ENCODE measurements around the gene TRAPPC5. TPM values are rescaled to one million over a fixed set of nuclear protein-coding genes. Genes with fewer than 3 reads are reported as not detected.

The TRAPPC5 gene
- total RNA-seq, 1 experiment from 2014 or later, result 124 TPM

GRCh38 chr19:7737215-7737614, 56.6 kb downstream of the TRAPPC5 start (continued):
- TF ChIP-seq AR (CRISPR knock-in tag; IDR thresholded peaks at IDR 0.05) (no peak), FOXP4 (CRISPR knock-in tag; IDR thresholded peaks at IDR 0.05) (no peak), IRF2 (CRISPR knock-in tag; IDR thresholded peaks at IDR 0.05; ENCODE audit: borderline replicate concordance, low read depth) (no peak), SMAD4 (CRISPR knock-in tag; IDR thresholded peaks at IDR 0.05) (no peak)

Other genes with a start within 250 kb of the TRAPPC5 start
- 4.3 to 5.9 TPM (median 5.7 TPM) in 3 replicates for gene PEX11G, start 191.8 kb upstream of the TRAPPC5 start, total RNA-seq (2021)
- gene ZNF358, start 164.7 kb upstream of the TRAPPC5 start, total RNA-seq (2021), result 37.5 to 47.5 TPM (median 47.3 TPM) in 3 replicates
- 15.0 to 19.7 TPM (median 16.7 TPM) in 3 replicates for gene MCOLN1, start 158.2 kb upstream of the TRAPPC5 start, total RNA-seq (2021)
- gene PNPLA6, start 145.1 kb upstream of the TRAPPC5 start, total RNA-seq (2021), result 149 to 156 TPM (median 150 TPM) in 3 replicates
- 27.8 to 34.6 TPM (median 32.1 TPM) in 3 replicates for gene CAMSAP3, start 85.0 kb upstream of the TRAPPC5 start, total RNA-seq (2021)
- 65.7 to 71.9 TPM (median 67.4 TPM) in 3 replicates for gene XAB2, start 51.3 kb upstream of the TRAPPC5 start, total RNA-seq (2021)
- gene PET100, start 51.0 kb upstream of the TRAPPC5 start, total RNA-seq (2021), result 111 to 126 TPM (median 122 TPM) in 3 replicates
- 0.48 to 1.1 TPM (median 0.85 TPM) in 3 replicates for gene PCP2, start 47.1 kb upstream of the TRAPPC5 start, total RNA-seq (2021)
- 68.9 to 79.3 TPM (median 73.0 TPM) in 3 replicates for gene STXBP2, start 43.7 kb upstream of the TRAPPC5 start, total RNA-seq (2021)
- gene RETN, start 11.8 kb upstream of the TRAPPC5 start, total RNA-seq (2021), result not detected in 3 replicates
- gene MCEMP1, start 3.7 kb upstream of the TRAPPC5 start, total RNA-seq (2021), result not detected in 3 replicates
- gene FCER2, start 21.3 kb downstream of the TRAPPC5 start, total RNA-seq (2021), result 0.37 to 0.48 TPM (median 0.46 TPM) in 3 replicates
- gene CLEC4G, start 51.3 kb downstream of the TRAPPC5 start, total RNA-seq (2021), result 0.55 to 0.66 TPM (median 0.62 TPM) in 3 replicates
- 0.09 to 0.44 TPM in 2 of 3 replicates, not detected in the other for gene CD209, start 66.7 kb downstream of the TRAPPC5 start, total RNA-seq (2021)
- gene CLEC4M, start 82.4 kb downstream of the TRAPPC5 start, total RNA-seq (2021), result not detected in 3 replicates
- gene EVI5L, start 149.4 kb downstream of the TRAPPC5 start, total RNA-seq (2021), result 10.5 to 13.7 TPM (median 13.6 TPM) in 3 replicates
- 21.9 to 34.3 TPM (median 31.0 TPM) in 3 replicates for gene PRR36, start 193.6 kb downstream of the TRAPPC5 start, total RNA-seq (2021)
- gene LRRC8E, start 207.7 kb downstream of the TRAPPC5 start, total RNA-seq (2021), result 3.0 to 3.6 TPM (median 3.1 TPM) in 3 replicates
- 39.4 to 46.9 TPM (median 46.3 TPM) in 3 replicates for gene MAP2K7, start 223.0 kb downstream of the TRAPPC5 start, total RNA-seq (2021)
- gene TGFBR3L, start 234.0 kb downstream of the TRAPPC5 start, total RNA-seq (2021), result 4.1 to 7.4 TPM (median 6.5 TPM) in 3 replicates
- 23.2 to 24.3 TPM (median 23.7 TPM) in 3 replicates for gene SNAPC2, start 239.5 kb downstream of the TRAPPC5 start, total RNA-seq (2021)
- 41.5 to 48.2 TPM (median 44.3 TPM) in 3 replicates for gene CTXN1, start 245.3 kb downstream of the TRAPPC5 start, total RNA-seq (2021)